Ishikawa (cell line): Measurements from ENCODE around the gene GLO1.

Source experiments
- EP300 ChIP-seq: IDR thresholded peaks from 2 replicates; pipeline ENCODE4 v1.6.1; 2012; ENCODE audit warnings: borderline replicate concordance
- FOXM1 ChIP-seq: IDR thresholded peaks from 2 replicates; pipeline ENCODE4 v1.6.1; 2012; ENCODE audit warnings: low read depth, borderline replicate concordance
- RAD21 ChIP-seq: IDR thresholded peaks from 2 replicates; pipeline ENCODE4 v1.6.1; 2012; ENCODE audit warnings: low read depth
- REST ChIP-seq: IDR thresholded peaks from 2 replicates; pipeline ENCODE4 v1.6.1; 2012; ENCODE audit warnings: low read depth, mild to moderate bottlenecking
- TAF1 ChIP-seq: IDR thresholded peaks from 2 replicates; pipeline ENCODE4 v1.6.1; 2012; ENCODE audit warnings: low read depth, mild to moderate bottlenecking
- ZBTB7A ChIP-seq: IDR thresholded peaks from 2 replicates; pipeline ENCODE4 v1.6.1; 2012; ENCODE audit warnings: low read depth

GRCh38 chr6:38686270-38687042 lies 16.5 kb downstream of the GLO1 start:
- TF ChIP-seq ZBTB7A (no peak), EP300 (no peak), TAF1 (no peak), REST (no peak), RAD21 (no peak), FOXM1 (no peak)
